Peyer's patch (tissue), 4 donors: Measurements from ENCODE around the gene CNTNAP2. TPM values are rescaled to one million over a fixed set of nuclear protein-coding genes. Genes with fewer than 3 reads are reported as not detected.

ENCODE experiments used
- DNase-seq, 3 donors: peaks; one replicate each; pipeline ENCODE4 v3.0.0-alpha.2; 2017 to 2019
- H3K27ac ChIP-seq, 4 donors: fragments of 200-600 bp; sonication (generic); one replicate each; pipeline ENCODE4 v1.5.1; 2016 to 2019
- H3K27me3 ChIP-seq, 2 donors: fragments of 200-600 bp; sonication (generic); one replicate each; pipeline ENCODE4 v1.5.1; 2019
- H3K36me3 ChIP-seq, 3 donors: fragments of 200-600 bp; sonication (generic); one replicate each; pipeline ENCODE4 v1.5.1; 2016 to 2019
- H3K4me1 ChIP-seq, 4 donors: fragments of 200-600 bp; sonication (generic); one replicate each; pipeline ENCODE4 v1.5.1; 2016 to 2019
- H3K4me3 ChIP-seq, 4 donors: fragments of 200-600 bp; sonication (generic); 1 replicate in 3 of 4; 2 replicates in 1 of 4; pipeline ENCODE4 v1.5.1; 2016 to 2019; ENCODE audit warnings: mild to moderate bottlenecking in 1 of 4
- H3K9me3 ChIP-seq, 4 donors: fragments of 200-600 bp; sonication (generic); one replicate each; pipeline ENCODE4 v1.5.1; 2016 to 2019; ENCODE audit warnings: mild to moderate bottlenecking in 1 of 4
- CTCF ChIP-seq, 6 experiments: fragments of 450-650 bp in 4 of 6; fragments of 200-600 bp in 2 of 6; sonication (generic) in 1 of 6; IDR thresholded peaks; one replicate each; pipeline ENCODE4 v1.5.1; 2017 to 2019; ENCODE audit warnings: antibody characterized with exemption in 6 of 6, mild to moderate bottlenecking in 3 of 6, moderate library complexity in 1 of 6
- POLR2A ChIP-seq, 2 donors: fragments of 450-650 bp; IDR thresholded peaks; one replicate each; pipeline ENCODE4 v1.5.1; 2017; ENCODE audit warnings: antibody characterized with exemption in 2 of 2, mild to moderate bottlenecking in 2 of 2, moderate library complexity in 2 of 2
- total RNA-seq, 4 donors: library from RNA; depleted of rRNA; stranded (reverse); fragments of >200 nt; gene quantifications; one replicate each; pipeline ENCODE4 v1.1.0, GENCODE V29; 2016

The CNTNAP2 gene
- total RNA-seq, 4 donors from 2014 or later, result 1.5 to 4.9 (median 3.6) TPM

- H3K4me3 ChIP-seq, result no peak overlapping the region
- H3K9me3 ChIP-seq, result no peaks in the 10 kb centered on the region
- H3K27ac ChIP-seq, result no peak overlapping the region
- no peaks in the 10 kb centered on the region for H3K27me3 ChIP-seq
- no peaks in the 10 kb centered on the region for H3K4me1 ChIP-seq
- no peaks in the 10 kb centered on the region for H3K36me3 ChIP-seq
- DNase-seq, result no peak
- TF ChIP-seq POLR2A (IDR thresholded peaks at IDR 0.05), result no peak
- no peak for TF ChIP-seq CTCF (IDR thresholded peaks at IDR 0.05)
Measured at GRCh38 chr7:148095066-148095465, 1978.5 kb downstream of the CNTNAP2 start.

- TF ChIP-seq CTCF (IDR thresholded peaks at IDR 0.05) (no peak), POLR2A (IDR thresholded peaks at IDR 0.05) (no peak)
- DNase-seq, result no peak
- H3K4me3 ChIP-seq, result no peak overlapping the region
- H3K27ac ChIP-seq, result no peak overlapping the region
- H3K27me3 ChIP-seq, result no peaks in the 10 kb centered on the region
- no peaks in the 10 kb centered on the region for H3K4me1 ChIP-seq
- H3K36me3 ChIP-seq, result no peaks in the 10 kb centered on the region
- no peaks in the 10 kb centered on the region for H3K9me3 ChIP-seq
Measured at GRCh38 chr7:148104136-148104716, 1987.6 kb downstream of the CNTNAP2 start.

- TF ChIP-seq CTCF (IDR thresholded peaks at IDR 0.05) (no peak), POLR2A (IDR thresholded peaks at IDR 0.05) (no peak)
- no peak for DNase-seq
- Histone ChIP-seq H3K27ac (no peak overlapping the region), H3K4me1 (no peaks in the 10 kb centered on the region), H3K36me3 (no peaks in the 10 kb centered on the region), H3K9me3 (no peaks in the 10 kb centered on the region), H3K4me3 (no peak overlapping the region), H3K27me3 (no peaks in the 10 kb centered on the region)
Measured at GRCh38 chr7:148104924-148105323, 1988.3 kb downstream of the CNTNAP2 start.

- Histone ChIP-seq H3K4me1 (no peaks in the 10 kb centered on the region), H3K27me3 (no peaks in the 10 kb centered on the region), H3K4me3 (no peak overlapping the region), H3K36me3 (no peaks in the 10 kb centered on the region), H3K27ac (no peak overlapping the region), H3K9me3 (no peaks in the 10 kb centered on the region)
- no peak for DNase-seq
- no peak for TF ChIP-seq POLR2A (IDR thresholded peaks at IDR 0.05)
- no peak for TF ChIP-seq CTCF (IDR thresholded peaks at IDR 0.05)
Measured at GRCh38 chr7:148105853-148106252, 1989.3 kb downstream of the CNTNAP2 start.

- H3K4me1 ChIP-seq, result no peaks in the 10 kb centered on the region
- TF ChIP-seq POLR2A (IDR thresholded peaks at IDR 0.05), result no peak
- TF ChIP-seq CTCF (IDR thresholded peaks at IDR 0.05), result no peak
- no peak overlapping the region for H3K4me3 ChIP-seq
- no peaks in the 10 kb centered on the region for H3K9me3 ChIP-seq
- H3K27ac ChIP-seq, result no peak overlapping the region
- H3K36me3 ChIP-seq, result no peaks in the 10 kb centered on the region
- H3K27me3 ChIP-seq, result no peaks in the 10 kb centered on the region
- no peak for DNase-seq
Measured at GRCh38 chr7:148107443-148108127, 1991.0 kb downstream of the CNTNAP2 start.
